Upper lobe of left lung (tissue), 4 donors: ENCODE results near the gene ARHGAP15.

Experiments
- EP300 ChIP-seq, 4 donors: sonication (generic); formaldehyde crosslinking; IDR thresholded peaks; one replicate each; pipeline ENCODE4 v1.5.1; 2017; ENCODE audit warnings: antibody characterized with exemption in 4 of 4, control low read depth in 2 of 4
- POLR2A ChIP-seq, 4 donors: fragments of 450-650 bp; IDR thresholded peaks; one replicate each; pipeline ENCODE4 v1.5.1; 2016 to 2017; ENCODE audit warnings: antibody characterized with exemption in 4 of 4, mild to moderate bottlenecking in 2 of 4
- POLR2AphosphoS5 ChIP-seq, 2 donors: sonication (generic); formaldehyde crosslinking; IDR thresholded peaks; one replicate each; pipeline ENCODE4 v1.5.1; 2017; ENCODE audit warnings: antibody characterized with exemption in 2 of 2
- TF ChIP-seq, protein P1 (sequence below), 6 experiments: fragments of 450-650 bp in 4 of 6; fragments of 200-600 bp in 2 of 6; sonication (generic) in 2 of 6; IDR thresholded peaks; one replicate each; pipeline ENCODE4 v1.5.1; 2016 to 2019; ENCODE audit warnings: antibody characterized with exemption in 6 of 6

DNA sequence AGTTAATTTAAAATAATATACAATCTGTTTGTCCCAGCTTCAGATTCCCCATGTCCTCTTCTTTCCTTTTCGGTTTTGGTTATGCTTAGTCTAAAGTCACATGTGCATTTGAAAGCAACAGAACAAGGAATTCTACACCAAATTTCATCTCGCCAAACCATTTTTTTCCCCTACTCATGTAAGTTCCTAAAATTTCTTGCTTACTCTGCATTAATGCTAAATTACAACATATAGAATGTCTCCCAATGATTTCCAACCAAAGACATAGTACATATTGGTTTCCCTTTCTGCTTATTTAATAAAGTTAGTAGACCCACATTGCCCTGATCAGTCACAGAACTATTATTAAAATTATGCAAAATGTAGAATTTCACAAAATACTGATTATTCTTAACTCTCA is 212.3 kb downstream of the ARHGAP15 start:
- TF ChIP-seq, protein P1, sequence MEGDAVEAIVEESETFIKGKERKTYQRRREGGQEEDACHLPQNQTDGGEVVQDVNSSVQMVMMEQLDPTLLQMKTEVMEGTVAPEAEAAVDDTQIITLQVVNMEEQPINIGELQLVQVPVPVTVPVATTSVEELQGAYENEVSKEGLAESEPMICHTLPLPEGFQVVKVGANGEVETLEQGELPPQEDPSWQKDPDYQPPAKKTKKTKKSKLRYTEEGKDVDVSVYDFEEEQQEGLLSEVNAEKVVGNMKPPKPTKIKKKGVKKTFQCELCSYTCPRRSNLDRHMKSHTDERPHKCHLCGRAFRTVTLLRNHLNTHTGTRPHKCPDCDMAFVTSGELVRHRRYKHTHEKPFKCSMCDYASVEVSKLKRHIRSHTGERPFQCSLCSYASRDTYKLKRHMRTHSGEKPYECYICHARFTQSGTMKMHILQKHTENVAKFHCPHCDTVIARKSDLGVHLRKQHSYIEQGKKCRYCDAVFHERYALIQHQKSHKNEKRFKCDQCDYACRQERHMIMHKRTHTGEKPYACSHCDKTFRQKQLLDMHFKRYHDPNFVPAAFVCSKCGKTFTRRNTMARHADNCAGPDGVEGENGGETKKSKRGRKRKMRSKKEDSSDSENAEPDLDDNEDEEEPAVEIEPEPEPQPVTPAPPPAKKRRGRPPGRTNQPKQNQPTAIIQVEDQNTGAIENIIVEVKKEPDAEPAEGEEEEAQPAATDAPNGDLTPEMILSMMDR (IDR thresholded peaks at IDR 0.05) = no peak
- TF ChIP-seq EP300 (IDR thresholded peaks at IDR 0.05) = no peak
- TF ChIP-seq POLR2AphosphoS5 (IDR thresholded peaks at IDR 0.05) = no peak
- TF ChIP-seq POLR2A (IDR thresholded peaks at IDR 0.05) = no peak
